Liver (tissue), 9 donors: Measurements from ENCODE around the gene CFAP126. TPM values are rescaled to one million over a fixed set of nuclear protein-coding genes. Genes with fewer than 3 reads are reported as not detected.

Experiments used
- DNase-seq: peaks from one replicate; pipeline ENCODE4 v3.0.0-alpha.2; 2017; ENCODE audit warnings: low spot score
- H3K27ac ChIP-seq, 2 donors: one replicate each; pipeline ENCODE4 v1.7.0; 2013; ENCODE audit warnings: inconsistent platforms in 2 of 2, low read length in 2 of 2, control low read depth in 1 of 2, low read depth in 1 of 2, mild to moderate bottlenecking in 1 of 2
- H3K27me3 ChIP-seq, 4 donors: one replicate each; pipeline versions ENCODE4 v1.6.1 to v1.7.0; 2013; ENCODE audit warnings: low read length in 3 of 4, inconsistent platforms in 1 of 4, mild to moderate bottlenecking in 1 of 4, moderate library complexity in 1 of 4; ENCODE audit not compliant: control insufficient read depth in 4 of 4, insufficient read depth in 4 of 4
- H3K36me3 ChIP-seq, 4 donors: one replicate each; pipeline versions ENCODE4 v1.6.1 to v1.7.0; 2013; ENCODE audit warnings: low read length in 3 of 4, mild to moderate bottlenecking in 3 of 4, low read depth in 1 of 4, moderate library complexity in 1 of 4; ENCODE audit not compliant: control insufficient read depth in 4 of 4, insufficient read depth in 3 of 4
- H3K4me1 ChIP-seq, 4 donors: one replicate each; pipeline versions ENCODE4 v1.6.1 to v1.7.0; 2013; ENCODE audit warnings: low read length in 3 of 4, mild to moderate bottlenecking in 3 of 4, moderate library complexity in 1 of 4; ENCODE audit not compliant: control insufficient read depth in 4 of 4, insufficient read depth in 4 of 4
- H3K4me3 ChIP-seq, 3 donors: one replicate each; pipeline versions ENCODE4 v1.6.1 to v1.7.0; 2013; ENCODE audit warnings: low read length in 3 of 3, control low read depth in 1 of 3, low read depth in 1 of 3, mild to moderate bottlenecking in 1 of 3
- H3K9ac ChIP-seq, 2 donors: one replicate each; pipeline ENCODE4 v1.7.0; 2013; ENCODE audit warnings: low read length in 2 of 2, mild to moderate bottlenecking in 2 of 2, moderate library complexity in 2 of 2, control low read depth in 1 of 2, low read depth in 1 of 2
- H3K9me3 ChIP-seq, 4 donors: one replicate each; pipeline versions ENCODE4 v1.6.1 to v1.7.0; 2013; ENCODE audit warnings: low read length in 3 of 4; ENCODE audit not compliant: control insufficient read depth in 4 of 4
- EGR1 ChIP-seq, 2 donors: IDR thresholded peaks; 2 replicates each; pipeline ENCODE4 v1.6.1; 2016 to 2018; ENCODE audit warnings: antibody characterized with exemption in 2 of 2, low read depth in 2 of 2
- FOXA1 ChIP-seq: IDR thresholded peaks from 2 replicates; pipeline ENCODE4 v1.6.1; 2016; ENCODE audit warnings: antibody characterized with exemption
- FOXA2 ChIP-seq: IDR thresholded peaks from 2 replicates; pipeline ENCODE4 v1.6.1; 2016; ENCODE audit warnings: antibody characterized with exemption
- GABPA ChIP-seq, 2 donors: IDR thresholded peaks in 1 of 2; conservative IDR thresholded peaks in 1 of 2; 2 replicates each; pipeline ENCODE4 v1.6.1; 2016; ENCODE audit warnings: antibody characterized with exemption in 2 of 2, mild to moderate bottlenecking in 1 of 2, moderate library complexity in 1 of 2
- HNF4A ChIP-seq, 2 donors: conservative IDR thresholded peaks; 2 replicates each; pipeline ENCODE4 v1.6.1; 2016; ENCODE audit warnings: antibody characterized with exemption in 2 of 2, mild to moderate bottlenecking in 2 of 2
- HNF4G ChIP-seq: IDR thresholded peaks from 2 replicates; pipeline ENCODE4 v1.6.1; 2016; ENCODE audit warnings: antibody characterized with exemption
- JUND ChIP-seq, 2 donors: IDR thresholded peaks; 2 replicates each; pipeline ENCODE4 v1.6.1; 2016; ENCODE audit warnings: antibody characterized with exemption in 2 of 2
- NR2F2 ChIP-seq: IDR thresholded peaks from 2 replicates; pipeline ENCODE4 v1.6.1; 2016; ENCODE audit warnings: antibody characterized with exemption
- RAD21 ChIP-seq, 2 donors: IDR thresholded peaks; 2 replicates each; pipeline ENCODE4 v1.6.1; 2016; ENCODE audit warnings: antibody characterized with exemption in 2 of 2, mild to moderate bottlenecking in 2 of 2
- RXRA ChIP-seq, 2 donors: IDR thresholded peaks; 2 replicates each; pipeline ENCODE4 v1.6.1; 2017 to 2018; ENCODE audit warnings: antibody characterized with exemption in 2 of 2, mild to moderate bottlenecking in 1 of 2
- SP1 ChIP-seq: IDR thresholded peaks from 2 replicates; pipeline ENCODE4 v1.6.1; 2018; ENCODE audit warnings: antibody characterized with exemption, mild to moderate bottlenecking
- TAF1 ChIP-seq: conservative IDR thresholded peaks from 2 replicates; pipeline ENCODE4 v1.6.1; 2016; ENCODE audit warnings: antibody characterized with exemption, mild to moderate bottlenecking
- YY1 ChIP-seq: IDR thresholded peaks from 2 replicates; pipeline ENCODE4 v1.6.1; 2016; ENCODE audit warnings: antibody characterized with exemption, mild to moderate bottlenecking
- WGBS: extraction: QIAGEN DNeasy Blood & Tissue Kit; methylation state at CpG from one replicate; pipeline ENCODE4 v1.1.7; 2013; 5-methylcytosine and 5-hydroxymethylcytosine counted together
- polyA plus RNA-seq, 2 donors: library from polyadenylated mRNA; stranded (reverse) in 1 of 2; unstranded in 1 of 2; fragments of 200-250 nt in 1 of 2; fragments of >200 nt in 1 of 2; fragmentation: Nextera tagmentation in 1 of 2; extraction: Ambion mirVana in 1 of 2; gene quantifications; one replicate each; pipeline versions ENCODE4 v1.2.1 to v1.2.3, GENCODE V29; 2013 to 2015
- total RNA-seq, 2 donors: library from RNA; depleted of rRNA; stranded (reverse); fragments of >200 nt; gene quantifications; one replicate each; pipeline ENCODE4 v1.2.3, GENCODE V29; 2014
- TF ChIP-seq, protein P1 (sequence below): IDR thresholded peaks from 2 replicates; pipeline ENCODE4 v1.6.1; 2016; ENCODE audit warnings: antibody characterized with exemption
- TF ChIP-seq, protein P2 (sequence below): IDR thresholded peaks from 2 replicates; pipeline ENCODE4 v1.6.1; 2016; ENCODE audit warnings: antibody characterized with exemption
- TF ChIP-seq, protein P3 (sequence below): IDR thresholded peaks from 2 replicates; pipeline ENCODE4 v1.6.1; 2016; ENCODE audit warnings: antibody characterized with exemption
- TF ChIP-seq, protein P4 (sequence below): fragments of 150-350 bp; IDR thresholded peaks from 2 replicates; pipeline ENCODE4 v1.5.1; 2017; ENCODE audit warnings: improper control_type of control experiment, low read depth, low read length; ENCODE audit not compliant: missing input control
- TF ChIP-seq, protein P5 (sequence below): IDR thresholded peaks from 2 replicates; pipeline ENCODE4 v1.6.1; 2016; ENCODE audit warnings: antibody characterized with exemption, mild to moderate bottlenecking
- donor health status: healthy.
- donor health status: healthy.
- donor health status: healthy.
- donor health status: healthy.
- donor health status: healthy.

Gene CFAP126
- total and polyA plus RNA-seq, 4 donors: not detected

DNA sequence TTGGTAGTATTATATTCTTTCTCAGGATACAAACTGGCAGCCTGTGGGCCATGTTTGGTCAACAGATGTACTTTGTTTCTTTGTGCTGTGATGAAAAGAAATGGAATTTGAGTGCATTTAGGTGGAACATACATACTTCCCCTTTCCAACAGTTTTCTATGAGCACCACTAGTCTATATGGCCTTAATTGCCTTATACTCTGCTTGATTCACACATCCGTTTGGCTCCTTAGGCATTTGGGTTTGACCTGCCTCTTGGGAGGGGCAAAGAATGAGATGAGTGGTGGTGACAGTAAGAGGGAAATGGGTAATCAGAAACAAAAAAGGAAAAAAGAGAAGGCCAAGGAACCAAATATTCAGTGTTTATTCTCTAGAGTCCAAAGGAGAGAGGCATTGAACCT, 17.0 kb downstream of the CFAP126 start:
- peaks cover 0 to 14% (median 8%) of the 10 kb centered on the region in 4 donors for H3K36me3 ChIP-seq
- H3K9ac ChIP-seq: no peak overlapping the region
- H3K27ac ChIP-seq: no peak overlapping the region
- no peaks in the 10 kb centered on the region for H3K27me3 ChIP-seq
- DNase-seq: no peak
- WGBS: 84% methylated on average over 1 of the region's 1 CpG
- no peaks in the 10 kb centered on the region for H3K4me1 ChIP-seq
- H3K9me3 ChIP-seq: no peaks in the 10 kb centered on the region
- H3K4me3 ChIP-seq: no peak overlapping the region
- TF ChIP-seq HNF4A (conservative IDR thresholded peaks at IDR 0.05) (no peak), JUND (IDR thresholded peaks at IDR 0.05) (no peak), FOXA1 (no peak), SP1 (no peak), EGR1 (IDR thresholded peaks at IDR 0.05; ENCODE audit: low read depth in 2 of 2) (no peak)
- TF ChIP-seq, protein P1, sequence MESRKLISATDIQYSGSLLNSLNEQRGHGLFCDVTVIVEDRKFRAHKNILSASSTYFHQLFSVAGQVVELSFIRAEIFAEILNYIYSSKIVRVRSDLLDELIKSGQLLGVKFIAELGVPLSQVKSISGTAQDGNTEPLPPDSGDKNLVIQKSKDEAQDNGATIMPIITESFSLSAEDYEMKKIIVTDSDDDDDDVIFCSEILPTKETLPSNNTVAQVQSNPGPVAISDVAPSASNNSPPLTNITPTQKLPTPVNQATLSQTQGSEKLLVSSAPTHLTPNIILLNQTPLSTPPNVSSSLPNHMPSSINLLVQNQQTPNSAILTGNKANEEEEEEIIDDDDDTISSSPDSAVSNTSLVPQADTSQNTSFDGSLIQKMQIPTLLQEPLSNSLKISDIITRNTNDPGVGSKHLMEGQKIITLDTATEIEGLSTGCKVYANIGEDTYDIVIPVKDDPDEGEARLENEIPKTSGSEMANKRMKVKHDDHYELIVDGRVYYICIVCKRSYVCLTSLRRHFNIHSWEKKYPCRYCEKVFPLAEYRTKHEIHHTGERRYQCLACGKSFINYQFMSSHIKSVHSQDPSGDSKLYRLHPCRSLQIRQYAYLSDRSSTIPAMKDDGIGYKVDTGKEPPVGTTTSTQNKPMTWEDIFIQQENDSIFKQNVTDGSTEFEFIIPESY: no peak
- TF ChIP-seq, protein P2, sequence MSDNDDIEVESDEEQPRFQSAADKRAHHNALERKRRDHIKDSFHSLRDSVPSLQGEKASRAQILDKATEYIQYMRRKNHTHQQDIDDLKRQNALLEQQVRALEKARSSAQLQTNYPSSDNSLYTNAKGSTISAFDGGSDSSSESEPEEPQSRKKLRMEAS: no peak

DNA sequence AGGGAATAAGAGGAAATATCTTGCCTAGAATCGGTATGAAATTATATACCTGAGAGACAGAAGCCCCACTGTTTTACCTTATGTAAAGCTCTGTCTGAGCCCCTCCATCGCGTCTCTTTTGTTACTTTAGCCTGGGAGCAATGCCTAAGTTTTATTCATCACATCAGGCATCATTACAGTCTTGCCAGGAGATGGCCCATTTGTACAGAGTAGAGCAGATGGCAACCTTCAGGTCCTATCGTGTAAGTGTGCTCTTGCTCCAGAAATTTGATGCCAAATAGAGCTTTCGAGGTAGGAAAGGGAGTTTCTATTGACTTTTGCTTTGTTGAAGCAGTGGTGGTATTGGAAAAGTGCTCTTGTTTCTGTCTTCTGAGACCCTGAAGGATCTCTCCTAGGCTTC, 24.9 kb downstream of the CFAP126 start:
- TF ChIP-seq EGR1 (IDR thresholded peaks at IDR 0.05; ENCODE audit: low read depth in 2 of 2): no peak
- H3K4me3 ChIP-seq: no peak overlapping the region
- H3K36me3 ChIP-seq: peaks cover 8 to 34% (median 32%) of the 10 kb centered on the region in 4 donors
- 95% methylated on average over 5 of the region's 5 CpGs for WGBS
- H3K9me3 ChIP-seq: no peaks in the 10 kb centered on the region
- H3K27me3 ChIP-seq: no peaks in the 10 kb centered on the region
- no peak overlapping the region for H3K27ac ChIP-seq
- DNase-seq: no peak
- no peak overlapping the region for H3K9ac ChIP-seq
- no peaks in the 10 kb centered on the region for H3K4me1 ChIP-seq

DNA sequence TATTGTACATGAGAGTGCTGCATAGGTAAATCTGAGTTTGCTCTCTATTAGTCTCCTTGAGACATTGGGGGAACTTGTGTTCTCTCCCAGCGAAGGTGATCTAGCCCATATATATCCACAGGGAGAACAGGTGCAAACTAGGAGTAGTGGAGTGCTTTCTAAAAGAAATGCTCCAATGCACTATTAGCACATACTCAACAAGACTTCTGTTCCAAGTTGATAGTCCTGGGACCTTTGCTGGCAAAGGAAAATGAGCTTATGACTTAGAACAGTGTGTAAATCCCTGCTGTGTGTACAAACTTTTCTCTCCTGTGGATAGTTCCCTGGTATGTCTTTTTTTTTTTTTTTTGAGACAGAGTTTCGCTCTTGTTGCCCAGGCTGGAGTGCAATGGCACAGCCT, 25.5 kb downstream of the CFAP126 start:
- Histone ChIP-seq H3K9ac (no peak overlapping the region), H3K36me3 (peaks cover 8 to 38% (median 33%) of the 10 kb centered on the region in 4 donors), H3K4me1 (no peaks in the 10 kb centered on the region), H3K4me3 (no peak overlapping the region), H3K27me3 (no peaks in the 10 kb centered on the region), H3K27ac (no peak overlapping the region), H3K9me3 (no peaks in the 10 kb centered on the region)
- TF ChIP-seq, protein P3, sequence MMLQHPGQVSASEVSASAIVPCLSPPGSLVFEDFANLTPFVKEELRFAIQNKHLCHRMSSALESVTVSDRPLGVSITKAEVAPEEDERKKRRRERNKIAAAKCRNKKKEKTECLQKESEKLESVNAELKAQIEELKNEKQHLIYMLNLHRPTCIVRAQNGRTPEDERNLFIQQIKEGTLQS: no peak
- TF ChIP-seq, protein P4, sequence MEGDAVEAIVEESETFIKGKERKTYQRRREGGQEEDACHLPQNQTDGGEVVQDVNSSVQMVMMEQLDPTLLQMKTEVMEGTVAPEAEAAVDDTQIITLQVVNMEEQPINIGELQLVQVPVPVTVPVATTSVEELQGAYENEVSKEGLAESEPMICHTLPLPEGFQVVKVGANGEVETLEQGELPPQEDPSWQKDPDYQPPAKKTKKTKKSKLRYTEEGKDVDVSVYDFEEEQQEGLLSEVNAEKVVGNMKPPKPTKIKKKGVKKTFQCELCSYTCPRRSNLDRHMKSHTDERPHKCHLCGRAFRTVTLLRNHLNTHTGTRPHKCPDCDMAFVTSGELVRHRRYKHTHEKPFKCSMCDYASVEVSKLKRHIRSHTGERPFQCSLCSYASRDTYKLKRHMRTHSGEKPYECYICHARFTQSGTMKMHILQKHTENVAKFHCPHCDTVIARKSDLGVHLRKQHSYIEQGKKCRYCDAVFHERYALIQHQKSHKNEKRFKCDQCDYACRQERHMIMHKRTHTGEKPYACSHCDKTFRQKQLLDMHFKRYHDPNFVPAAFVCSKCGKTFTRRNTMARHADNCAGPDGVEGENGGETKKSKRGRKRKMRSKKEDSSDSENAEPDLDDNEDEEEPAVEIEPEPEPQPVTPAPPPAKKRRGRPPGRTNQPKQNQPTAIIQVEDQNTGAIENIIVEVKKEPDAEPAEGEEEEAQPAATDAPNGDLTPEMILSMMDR: no peak
- TF ChIP-seq SP1 (no peak), JUND (IDR thresholded peaks at IDR 0.05) (no peak), RXRA (IDR thresholded peaks at IDR 0.05) (no peak), RAD21 (IDR thresholded peaks at IDR 0.05) (no peak), HNF4G (no peak), YY1 (no peak), TAF1 (no peak), EGR1 (IDR thresholded peaks at IDR 0.05; ENCODE audit: low read depth in 2 of 2) (no peak), FOXA1 (no peak), GABPA (IDR thresholded peaks at IDR 0.05 in 1 of 2, conservative IDR thresholded peaks at IDR 0.05 in 1 of 2) (no peak), HNF4A (conservative IDR thresholded peaks at IDR 0.05) (no peak), FOXA2 (no peak), NR2F2 (no peak)
- TF ChIP-seq, protein P1: no peak
- TF ChIP-seq, protein P2: no peak
- TF ChIP-seq, protein P5, sequence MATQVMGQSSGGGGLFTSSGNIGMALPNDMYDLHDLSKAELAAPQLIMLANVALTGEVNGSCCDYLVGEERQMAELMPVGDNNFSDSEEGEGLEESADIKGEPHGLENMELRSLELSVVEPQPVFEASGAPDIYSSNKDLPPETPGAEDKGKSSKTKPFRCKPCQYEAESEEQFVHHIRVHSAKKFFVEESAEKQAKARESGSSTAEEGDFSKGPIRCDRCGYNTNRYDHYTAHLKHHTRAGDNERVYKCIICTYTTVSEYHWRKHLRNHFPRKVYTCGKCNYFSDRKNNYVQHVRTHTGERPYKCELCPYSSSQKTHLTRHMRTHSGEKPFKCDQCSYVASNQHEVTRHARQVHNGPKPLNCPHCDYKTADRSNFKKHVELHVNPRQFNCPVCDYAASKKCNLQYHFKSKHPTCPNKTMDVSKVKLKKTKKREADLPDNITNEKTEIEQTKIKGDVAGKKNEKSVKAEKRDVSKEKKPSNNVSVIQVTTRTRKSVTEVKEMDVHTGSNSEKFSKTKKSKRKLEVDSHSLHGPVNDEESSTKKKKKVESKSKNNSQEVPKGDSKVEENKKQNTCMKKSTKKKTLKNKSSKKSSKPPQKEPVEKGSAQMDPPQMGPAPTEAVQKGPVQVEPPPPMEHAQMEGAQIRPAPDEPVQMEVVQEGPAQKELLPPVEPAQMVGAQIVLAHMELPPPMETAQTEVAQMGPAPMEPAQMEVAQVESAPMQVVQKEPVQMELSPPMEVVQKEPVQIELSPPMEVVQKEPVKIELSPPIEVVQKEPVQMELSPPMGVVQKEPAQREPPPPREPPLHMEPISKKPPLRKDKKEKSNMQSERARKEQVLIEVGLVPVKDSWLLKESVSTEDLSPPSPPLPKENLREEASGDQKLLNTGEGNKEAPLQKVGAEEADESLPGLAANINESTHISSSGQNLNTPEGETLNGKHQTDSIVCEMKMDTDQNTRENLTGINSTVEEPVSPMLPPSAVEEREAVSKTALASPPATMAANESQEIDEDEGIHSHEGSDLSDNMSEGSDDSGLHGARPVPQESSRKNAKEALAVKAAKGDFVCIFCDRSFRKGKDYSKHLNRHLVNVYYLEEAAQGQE: no peak
- WGBS: 97% methylated on average over 2 of the region's 2 CpGs
- DNase-seq: no peak
